OCI-LY3 (cell line): ENCODE data around the gene PICALM.

Experiments used
- EZH2phosphoT487 ChIP-seq: fragments of 200-600 bp; shearing (Covaris generic); IDR thresholded peaks from 2 replicates; pipeline ENCODE4 v1.6.1; 2018; ENCODE audit warnings: antibody characterized with exemption, mixed run types, low read depth
- TF ChIP-seq, protein P1 (sequence below): fragments of 200-600, 300-600 bp; sonication (generic); IDR thresholded peaks from 2 replicates; pipeline ENCODE4 v1.5.1; 2014; ENCODE audit warnings: antibody characterized with exemption, low read length, low read depth

DNA sequence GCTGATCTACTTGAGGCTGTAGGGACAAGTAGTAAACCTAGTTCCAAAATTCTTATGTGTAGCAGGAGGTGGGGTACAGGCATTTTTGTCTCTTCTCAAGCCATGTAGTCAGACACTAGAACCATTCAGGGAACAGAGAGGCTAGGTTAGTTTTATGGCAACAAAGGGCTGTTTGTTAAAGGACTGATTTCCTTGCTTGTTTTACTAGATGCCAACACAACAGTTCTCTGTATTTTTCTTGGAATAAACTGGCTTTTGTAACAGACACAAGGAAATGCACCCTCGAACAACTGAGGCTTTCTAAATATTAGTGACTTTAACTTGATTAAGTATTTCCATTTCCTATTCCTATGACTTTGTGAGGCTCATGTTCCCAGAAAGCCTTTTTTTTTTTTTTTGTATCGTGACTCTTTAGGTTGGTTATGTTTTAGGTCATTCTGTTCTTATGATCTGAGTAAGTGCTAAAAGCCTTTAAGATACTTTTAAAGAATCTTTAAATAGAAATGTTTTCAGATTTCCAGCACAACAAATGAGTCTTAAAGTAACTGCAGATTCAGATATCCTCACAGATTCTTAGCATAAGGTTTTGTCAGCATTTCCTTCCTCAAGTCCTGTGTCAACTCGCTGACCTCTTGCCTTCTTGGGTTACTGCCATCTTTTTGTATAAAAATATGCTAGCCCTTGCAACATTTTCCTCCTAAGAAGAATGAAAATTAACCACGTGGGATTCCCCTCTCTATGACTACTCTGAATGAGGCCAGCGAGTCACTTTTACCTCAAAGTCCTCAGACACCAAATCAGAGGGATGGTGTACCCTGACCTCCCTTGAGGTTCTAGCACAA is 121.2 kb downstream of the PICALM start:
- TF ChIP-seq, protein P1, sequence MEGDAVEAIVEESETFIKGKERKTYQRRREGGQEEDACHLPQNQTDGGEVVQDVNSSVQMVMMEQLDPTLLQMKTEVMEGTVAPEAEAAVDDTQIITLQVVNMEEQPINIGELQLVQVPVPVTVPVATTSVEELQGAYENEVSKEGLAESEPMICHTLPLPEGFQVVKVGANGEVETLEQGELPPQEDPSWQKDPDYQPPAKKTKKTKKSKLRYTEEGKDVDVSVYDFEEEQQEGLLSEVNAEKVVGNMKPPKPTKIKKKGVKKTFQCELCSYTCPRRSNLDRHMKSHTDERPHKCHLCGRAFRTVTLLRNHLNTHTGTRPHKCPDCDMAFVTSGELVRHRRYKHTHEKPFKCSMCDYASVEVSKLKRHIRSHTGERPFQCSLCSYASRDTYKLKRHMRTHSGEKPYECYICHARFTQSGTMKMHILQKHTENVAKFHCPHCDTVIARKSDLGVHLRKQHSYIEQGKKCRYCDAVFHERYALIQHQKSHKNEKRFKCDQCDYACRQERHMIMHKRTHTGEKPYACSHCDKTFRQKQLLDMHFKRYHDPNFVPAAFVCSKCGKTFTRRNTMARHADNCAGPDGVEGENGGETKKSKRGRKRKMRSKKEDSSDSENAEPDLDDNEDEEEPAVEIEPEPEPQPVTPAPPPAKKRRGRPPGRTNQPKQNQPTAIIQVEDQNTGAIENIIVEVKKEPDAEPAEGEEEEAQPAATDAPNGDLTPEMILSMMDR: no peak
- TF ChIP-seq EZH2phosphoT487: no peak
